ENCODE measurements around the gene JAK1.

JAK1 gene

DNA sequence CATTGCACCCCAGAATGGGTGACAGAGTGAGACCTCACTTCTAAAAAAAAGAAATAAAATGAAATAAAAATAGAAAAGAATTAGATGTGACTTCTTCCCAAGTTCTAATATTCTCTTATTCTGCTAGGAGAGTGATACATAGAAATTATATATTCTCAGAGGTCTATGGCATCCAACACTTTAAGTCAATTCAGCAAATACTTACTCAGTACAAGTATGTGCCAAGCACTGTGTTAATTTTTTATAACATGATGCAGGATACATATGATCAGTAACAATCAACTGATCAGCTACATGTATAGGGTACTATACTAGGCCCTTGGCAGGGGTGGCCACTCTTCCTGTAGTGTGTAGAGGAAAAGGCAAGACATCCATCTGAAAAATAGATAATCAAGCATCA, 13.0 kb upstream of the JAK1 start:
- DNase-seq, result no peak

DNA sequence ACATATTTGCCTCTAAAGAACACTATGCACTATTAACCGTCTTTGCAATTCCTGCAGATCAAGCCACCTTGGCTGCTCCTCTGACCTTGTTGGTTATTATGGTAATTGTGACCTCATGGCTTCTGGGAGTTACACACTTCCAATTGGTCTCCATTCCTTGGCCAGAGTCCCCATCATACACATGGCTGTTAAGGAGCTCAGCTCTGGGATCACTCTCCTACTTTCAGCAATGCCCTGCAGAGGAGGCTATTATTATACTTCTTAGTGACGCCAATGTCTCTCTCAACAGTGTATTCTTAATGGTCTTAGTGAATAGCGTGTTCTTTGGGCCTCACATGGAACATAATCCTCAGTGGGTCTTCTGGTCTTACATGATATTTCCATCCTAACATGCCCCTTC, 10.0 kb upstream of the JAK1 start:
- no peak for DNase-seq

DNA sequence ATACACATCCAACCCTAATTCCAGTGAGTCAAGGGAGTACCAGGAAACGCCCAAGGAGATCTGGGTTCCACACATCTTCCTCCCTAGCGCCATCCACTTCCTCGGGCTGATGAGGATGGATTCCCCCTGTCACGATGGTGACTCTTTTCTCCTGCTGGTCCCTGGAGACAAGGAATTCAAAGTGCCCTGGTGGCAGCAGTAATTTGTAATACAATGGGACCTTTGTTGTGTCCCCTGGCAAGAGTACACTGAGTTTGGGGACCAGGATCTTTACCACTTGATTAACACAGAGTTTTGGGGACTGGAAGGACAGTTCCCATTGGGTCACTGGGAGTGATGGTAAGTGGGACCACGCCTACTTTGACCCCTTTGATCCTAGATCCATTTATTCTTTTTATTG, 9.4 kb upstream of the JAK1 start:
- no peak for DNase-seq

DNA sequence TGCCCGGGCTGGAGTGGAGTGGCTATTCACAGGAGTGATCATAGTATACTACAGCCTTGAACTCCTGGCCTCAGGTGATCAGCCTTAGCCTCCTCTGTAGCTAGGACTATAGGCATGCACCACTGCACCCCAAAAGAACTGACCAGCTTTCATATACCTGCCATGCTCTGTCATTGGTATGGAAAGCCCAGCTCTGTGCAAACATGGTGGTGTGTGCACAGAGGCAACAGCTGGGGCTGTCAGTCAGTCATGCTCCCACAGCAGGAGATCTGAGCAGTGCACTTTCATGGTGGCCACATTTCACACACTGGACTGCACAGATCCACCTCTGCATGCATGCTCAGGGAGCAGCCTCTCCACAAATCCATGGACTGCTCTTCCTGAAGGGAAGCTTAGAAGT, 8.8 kb upstream of the JAK1 start:
- no peak for DNase-seq

DNA sequence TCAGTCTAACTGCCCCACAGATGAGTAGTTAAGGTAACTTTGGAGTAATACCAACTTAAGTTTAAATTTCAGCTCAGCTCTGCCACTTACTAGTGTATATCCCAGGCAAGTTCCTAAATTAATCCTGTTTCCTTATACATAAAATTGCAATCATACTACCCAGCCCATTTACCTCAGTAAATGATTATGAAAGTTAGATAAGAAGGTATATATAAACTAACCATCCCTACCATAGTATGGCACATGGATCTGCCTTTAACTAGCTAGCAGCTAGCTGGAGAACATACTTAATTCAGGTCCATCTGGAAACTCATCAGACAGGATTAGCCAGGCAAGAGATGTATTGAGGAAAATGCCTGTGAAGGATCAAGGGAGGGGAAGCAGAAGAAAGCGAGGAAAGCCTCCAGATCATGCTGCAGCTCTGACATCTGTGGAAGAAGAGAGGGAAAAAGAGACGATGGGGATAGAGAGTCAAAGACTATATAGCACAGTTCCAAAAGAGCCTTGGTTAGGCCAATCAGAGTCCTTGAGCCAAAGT, 8.0 kb upstream of the JAK1 start:
- no peak for DNase-seq

DNA sequence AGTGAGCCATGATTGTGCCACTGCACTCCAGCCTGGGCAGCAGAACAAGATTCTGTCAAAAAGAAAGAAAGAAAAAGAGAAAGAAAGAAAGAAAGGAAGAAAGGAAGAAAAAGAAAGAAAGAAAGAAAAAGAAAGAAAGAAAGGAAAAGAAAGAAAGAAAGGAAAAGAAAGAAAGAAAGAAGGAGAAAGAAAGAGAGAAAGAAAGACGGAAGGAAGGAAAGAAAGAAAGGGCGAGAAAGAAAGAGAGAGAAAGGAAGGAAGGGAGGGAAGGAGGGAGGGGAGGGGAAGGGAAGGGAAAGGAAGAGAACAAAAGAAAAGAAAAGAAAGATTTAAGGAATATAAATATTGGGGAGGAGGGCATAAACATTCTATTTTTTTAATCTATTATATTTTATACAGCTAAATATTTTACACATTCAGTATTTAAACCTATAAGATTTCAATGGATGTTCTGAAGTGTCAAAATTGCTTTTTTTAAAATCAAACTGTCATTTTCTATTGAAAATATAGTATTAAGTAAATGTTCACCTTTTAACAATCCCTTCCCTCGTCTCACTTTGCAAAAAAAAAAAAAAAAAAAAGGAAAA, 6.8 kb upstream of the JAK1 start:
- DNase-seq, result no peak

DNA sequence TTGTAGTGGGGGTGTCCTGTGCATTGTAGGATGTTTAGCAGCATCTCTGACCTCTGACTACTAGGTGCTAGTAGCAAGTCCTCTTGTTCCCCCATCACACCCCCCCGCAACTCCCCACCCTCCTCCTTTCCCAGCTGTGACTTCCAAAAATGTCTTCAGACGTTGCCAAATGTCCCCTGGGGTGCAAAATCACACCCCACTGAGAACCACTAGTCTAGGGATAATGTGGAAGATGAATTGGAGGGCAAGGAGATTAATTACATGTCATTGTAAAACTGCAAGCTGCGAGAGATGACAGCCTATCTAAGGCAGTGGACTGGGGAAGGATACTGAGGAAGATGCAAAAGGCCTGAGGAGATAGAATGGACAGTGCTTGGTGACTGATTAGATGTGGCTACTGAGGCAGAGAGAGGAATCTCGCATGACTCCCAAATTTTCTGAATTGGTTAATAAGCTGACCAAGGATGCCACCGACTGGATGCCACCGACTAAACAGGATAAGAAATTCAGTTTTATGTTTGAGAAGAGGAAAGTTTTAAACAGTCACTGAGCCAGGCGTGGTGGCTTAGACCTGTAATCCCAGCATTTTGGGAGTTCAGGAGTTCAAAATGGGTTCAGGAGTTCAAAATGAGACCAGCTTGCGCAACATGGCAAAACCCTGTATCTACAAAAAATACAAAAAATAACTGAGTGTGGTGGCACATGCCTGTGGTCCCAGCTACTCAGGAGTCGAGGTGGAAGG, 3.1 kb upstream of the JAK1 start:
- no peak for DNase-seq

DNA sequence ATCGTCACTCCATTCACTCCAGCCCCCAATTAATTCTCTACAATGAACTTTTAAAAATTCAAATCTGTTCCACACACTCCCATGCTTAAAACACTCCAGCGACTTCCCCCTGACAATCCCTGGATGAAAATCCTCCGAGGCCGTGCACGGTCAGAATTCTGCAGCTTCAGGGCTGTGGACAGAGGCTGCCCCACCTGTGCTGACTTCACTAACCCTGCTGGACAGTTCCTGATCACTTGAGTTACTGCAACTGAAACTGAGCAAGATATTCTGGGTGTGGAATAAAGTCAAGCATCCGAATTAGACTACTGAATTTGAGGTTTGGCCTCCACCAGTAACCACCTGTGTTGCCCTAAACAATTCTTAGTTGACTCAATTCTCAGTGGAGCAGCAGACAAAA, 1.0 kb upstream of the JAK1 start:
- no peak for DNase-seq

DNA sequence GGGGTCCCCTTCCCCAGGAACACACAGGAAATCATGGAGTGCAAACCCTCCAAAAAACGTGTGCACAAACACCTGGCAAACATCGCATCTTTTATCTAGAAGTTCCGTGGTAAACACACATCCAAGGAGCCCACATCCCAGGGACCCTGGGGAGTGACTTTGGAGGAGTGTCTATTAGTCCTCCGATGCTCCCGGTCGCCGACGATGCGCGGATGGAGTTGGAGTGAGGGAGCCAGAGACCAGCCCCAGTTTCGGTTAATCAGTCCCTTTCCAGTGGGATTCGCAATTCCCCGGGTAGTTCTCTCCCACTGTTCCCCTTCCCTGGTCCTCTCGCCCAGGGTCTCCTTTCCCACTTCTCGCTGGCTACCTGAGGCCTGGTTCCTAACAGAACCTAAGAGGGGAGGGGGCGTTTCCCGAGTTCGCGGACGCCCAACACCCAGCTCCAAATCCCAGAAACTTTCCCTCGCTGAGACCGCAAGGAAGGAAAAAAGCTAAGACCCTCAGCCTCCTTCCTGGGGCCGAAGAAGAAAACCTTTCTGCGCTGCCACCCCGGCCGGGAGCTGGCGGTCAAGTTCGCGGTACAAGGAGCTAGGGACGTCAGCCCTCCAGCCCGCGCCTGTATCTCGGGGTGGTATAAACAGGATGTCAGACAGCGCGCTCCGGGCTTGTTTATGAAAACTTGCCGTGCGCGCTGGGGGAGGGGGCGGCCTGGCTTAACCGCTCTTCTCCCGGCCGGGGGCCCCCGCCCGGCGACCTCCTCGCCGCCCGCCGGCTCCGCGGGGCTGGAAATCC, 787 bp downstream of the JAK1 start:
- peak; percentile 36 for DNase-seq

DNA sequence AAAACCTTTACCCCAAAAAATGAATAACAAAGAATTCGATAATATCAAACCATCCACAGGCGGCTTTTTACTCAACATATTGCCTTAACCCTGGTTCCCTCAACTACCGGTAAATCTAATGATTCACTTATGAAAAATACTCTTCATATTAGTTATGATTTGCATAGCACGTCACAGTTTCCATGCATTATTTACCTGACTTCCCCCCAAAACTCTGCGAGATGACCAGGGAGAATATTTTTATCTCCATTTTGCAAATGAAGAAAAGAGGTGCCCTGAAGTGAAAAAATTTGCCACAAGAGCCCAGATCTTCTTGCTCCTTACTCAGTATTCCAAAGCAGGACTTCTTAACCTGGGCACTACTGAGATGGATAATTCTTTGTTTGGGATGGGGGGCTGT, 2.9 kb downstream of the JAK1 start:
- no peak for DNase-seq

DNA sequence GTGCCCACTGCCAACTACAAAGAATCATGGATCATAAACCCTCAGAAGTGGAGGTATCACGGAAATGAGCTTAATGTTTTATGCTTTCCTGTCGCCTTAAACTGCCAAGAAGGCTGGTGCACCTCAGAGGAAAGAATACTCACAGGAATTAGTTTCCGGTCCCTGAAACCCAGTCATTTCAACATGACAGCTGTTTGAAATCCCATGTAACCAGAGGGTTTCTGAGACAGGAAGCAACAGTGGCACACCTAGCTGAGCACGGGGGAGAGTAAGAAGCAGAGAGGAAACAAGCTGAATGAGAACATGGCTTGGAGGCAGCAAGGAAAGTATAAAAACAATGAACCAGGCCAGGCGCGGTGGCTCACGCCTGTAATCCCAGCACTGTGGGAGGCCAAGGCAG, 3.9 kb downstream of the JAK1 start:
- DNase-seq, result no peak

DNA sequence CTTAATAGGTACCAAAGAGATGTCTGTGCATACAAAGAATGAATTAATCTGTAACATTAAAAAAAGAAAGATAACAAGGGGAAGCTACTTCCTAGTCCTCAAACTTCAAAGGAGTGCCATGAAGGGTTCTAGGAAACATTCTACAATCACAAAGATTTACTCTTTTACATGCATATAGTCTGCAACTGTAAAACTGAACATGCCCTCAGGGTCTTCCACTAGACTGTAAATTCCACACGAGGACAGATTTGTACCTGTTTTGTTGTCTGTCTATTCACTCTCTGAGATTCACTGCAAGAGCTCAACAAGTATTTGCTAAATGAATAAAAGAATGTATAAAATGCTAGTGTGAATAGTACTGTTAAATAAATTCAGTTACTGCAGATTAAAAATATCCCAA, 4.4 kb downstream of the JAK1 start:
- DNase-seq, result no peak

DNA sequence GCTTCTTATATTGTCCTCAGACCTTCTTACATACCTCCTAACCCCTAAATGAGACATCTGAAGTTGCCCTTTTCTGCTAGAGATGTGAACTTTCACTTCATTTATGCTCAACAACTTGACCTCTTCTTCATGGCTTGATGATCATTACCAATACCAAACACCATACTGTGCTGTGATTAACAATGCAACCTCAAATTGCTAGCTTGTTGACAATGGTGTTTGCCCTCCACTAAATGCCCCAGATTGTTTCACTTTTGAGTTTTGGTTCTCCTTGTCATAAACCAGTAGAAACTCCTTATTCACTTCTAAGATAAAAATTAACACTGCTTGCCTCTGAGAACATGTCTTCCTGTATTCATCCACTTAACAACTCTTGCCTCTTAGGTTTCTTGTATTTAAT, 5.6 kb downstream of the JAK1 start:
- DNase-seq, result no peak

DNA sequence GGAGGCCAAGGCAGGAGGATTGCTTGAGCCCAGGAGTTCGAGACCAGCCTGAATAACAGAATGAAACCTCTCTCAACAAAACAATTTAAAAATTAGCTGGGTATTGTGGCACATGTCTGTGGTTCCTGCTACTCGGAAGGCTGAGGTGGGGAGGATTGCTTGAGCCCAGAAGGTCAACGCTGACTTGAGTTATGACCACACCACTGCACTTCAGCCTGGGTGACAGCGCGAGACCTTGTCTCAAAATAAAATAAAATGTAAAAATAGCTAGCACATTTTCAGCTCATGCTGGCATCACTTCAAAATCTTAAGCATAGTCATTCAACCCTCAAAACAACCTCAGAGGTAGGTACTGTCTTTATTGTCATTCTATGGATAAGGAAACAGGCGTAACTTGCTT, 6.4 kb downstream of the JAK1 start:
- no peak for DNase-seq

DNA sequence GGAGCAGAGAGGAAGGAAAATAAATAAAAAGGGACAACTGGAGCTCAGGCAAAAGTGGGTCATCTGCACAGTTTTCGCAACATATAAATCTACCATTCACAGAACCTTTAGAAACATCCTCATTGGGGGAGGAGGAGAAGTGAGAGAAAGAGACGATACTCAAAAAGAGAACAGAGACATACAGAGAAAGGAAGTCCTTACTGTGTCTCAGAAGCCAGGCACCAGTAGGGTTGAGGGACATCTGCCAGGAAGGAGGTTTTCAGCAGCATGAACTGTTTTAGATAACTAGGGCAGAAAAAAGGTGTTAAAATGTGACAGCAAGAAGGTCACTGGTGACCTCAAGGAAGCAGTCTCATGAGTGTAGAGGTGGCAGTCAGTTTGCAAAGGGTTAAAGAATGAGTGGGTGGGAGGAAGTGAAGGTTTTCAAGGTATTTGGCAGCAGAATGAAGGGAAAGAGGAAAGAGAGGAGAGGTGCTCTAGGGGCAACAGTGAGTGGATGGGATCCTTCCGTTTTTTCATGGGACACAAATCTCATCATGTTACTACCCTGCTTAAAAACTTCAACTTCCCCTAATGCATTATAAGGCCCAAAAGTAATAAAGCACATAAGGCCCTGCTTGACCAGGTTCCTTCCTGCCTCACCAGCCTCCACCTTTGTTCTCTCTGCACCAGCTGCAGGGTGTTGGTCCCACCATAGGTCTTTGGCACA, 9.5 kb downstream of the JAK1 start:
- no peak for DNase-seq

DNA sequence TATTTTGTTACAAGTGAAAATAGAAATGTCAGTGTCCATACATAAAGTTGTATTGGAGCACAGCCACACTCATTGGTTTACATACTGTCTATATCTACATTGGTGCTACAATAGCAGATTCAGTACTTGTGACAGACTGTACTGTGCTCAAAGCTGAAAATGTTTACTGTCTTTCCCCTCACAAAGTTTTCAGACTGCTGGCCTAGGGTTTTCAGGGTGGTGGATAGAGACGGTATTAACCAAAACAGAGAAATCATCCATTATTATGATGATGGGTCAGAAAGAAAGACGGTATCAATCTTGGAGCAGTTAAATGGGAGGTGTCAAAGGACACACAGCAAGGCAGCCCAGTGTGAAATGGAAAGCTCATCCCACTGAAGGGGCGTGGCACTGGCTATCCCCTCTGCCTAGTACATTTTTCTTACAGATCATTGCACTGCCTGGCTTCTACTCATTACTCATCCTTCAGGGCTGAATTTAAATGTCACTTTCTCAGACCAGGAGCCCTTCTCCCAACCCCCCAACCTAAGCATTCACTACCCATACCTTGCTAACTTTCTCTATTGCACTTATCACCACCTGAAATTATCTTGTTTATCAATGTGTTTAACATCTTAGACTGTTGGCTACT, 10.2 kb downstream of the JAK1 start:
- DNase-seq, result peak; percentile 43

DNA sequence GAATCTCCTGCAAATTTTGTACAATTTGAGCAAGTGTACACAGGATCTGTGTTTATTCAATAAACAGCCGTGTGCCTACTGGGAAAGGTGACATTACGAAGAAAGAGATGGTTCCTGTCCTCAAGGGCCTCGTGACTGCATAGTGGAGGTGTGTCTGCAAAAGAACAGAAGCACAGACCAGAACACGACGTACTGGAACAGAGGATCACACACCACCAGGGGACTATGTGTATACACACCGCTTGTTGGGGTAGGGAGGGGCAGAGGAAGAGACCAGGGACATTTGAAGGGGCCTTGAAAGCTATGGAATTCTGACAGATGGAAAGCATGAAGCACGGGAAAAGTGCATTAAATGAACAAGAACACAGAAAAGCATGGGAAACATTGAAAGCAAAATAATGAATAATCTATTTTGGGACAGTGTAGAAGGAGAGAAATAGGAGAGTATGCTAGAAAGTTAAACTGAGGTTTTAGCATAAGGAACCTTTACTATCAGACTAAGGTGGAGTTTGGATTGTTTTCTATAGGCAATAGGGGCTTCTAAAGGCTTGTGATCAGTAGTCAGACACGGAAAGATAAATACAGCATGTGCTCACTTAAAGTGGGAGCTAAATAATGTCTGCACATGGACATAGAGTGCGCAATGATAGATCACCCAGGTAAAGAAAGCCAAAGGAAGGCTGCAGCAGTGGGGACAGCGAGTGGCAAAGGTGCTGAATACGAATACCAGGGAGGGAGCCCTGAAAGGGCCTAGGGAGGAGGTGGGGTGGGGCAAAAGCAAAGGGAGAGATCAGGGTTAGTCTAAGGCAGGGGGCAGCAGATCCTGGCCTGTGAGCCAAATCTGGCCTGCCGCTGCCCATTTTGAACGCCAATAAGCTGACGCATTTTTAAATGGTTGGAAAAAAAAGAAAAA, 11.0 kb downstream of the JAK1 start:
- DNase-seq, result no peak

DNA sequence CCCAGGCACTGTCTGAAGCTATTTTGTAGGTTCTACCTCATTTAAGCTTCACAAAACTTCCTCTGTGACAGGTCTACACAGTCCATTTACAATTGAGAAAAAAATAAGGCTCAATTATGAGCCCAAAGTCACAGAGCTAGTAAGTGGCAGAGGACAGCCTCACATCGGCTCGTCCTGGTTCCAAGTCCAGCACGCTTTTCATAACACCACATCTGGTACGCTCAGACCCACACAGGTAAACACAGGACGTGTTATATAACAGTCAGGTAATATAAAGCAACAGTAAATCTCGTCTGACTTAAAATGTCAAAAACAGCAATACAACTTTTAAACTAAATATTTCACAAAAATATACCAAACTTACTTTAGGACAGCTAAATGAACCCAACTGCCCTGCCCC, 13.1 kb downstream of the JAK1 start:
- DNase-seq, result no peak

DNA sequence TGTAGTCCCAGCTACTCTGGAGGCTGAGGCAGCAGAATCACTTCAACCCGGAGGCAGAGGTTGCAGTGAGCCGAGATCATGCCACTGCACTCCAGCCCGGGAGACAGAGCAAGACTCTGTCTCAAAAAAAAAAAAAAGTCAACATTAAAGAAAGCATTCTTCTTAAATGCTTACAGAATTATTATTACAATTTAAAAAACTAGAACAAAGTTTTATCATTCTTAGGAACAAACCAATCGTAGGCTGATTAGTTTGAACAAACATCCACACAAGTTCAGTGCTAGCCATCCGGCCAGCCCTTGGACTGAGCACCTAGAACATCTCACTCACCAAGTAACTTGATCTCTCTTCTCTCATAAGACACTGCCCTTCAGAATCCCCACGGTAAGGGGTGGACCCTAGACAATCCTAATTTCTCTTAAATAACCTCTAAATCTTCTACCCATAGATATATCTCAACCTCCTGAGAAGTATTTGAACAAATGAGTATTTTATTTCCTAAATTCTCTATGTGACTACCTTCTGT, 16.0 kb downstream of the JAK1 start:
- no peak for DNase-seq

DNA sequence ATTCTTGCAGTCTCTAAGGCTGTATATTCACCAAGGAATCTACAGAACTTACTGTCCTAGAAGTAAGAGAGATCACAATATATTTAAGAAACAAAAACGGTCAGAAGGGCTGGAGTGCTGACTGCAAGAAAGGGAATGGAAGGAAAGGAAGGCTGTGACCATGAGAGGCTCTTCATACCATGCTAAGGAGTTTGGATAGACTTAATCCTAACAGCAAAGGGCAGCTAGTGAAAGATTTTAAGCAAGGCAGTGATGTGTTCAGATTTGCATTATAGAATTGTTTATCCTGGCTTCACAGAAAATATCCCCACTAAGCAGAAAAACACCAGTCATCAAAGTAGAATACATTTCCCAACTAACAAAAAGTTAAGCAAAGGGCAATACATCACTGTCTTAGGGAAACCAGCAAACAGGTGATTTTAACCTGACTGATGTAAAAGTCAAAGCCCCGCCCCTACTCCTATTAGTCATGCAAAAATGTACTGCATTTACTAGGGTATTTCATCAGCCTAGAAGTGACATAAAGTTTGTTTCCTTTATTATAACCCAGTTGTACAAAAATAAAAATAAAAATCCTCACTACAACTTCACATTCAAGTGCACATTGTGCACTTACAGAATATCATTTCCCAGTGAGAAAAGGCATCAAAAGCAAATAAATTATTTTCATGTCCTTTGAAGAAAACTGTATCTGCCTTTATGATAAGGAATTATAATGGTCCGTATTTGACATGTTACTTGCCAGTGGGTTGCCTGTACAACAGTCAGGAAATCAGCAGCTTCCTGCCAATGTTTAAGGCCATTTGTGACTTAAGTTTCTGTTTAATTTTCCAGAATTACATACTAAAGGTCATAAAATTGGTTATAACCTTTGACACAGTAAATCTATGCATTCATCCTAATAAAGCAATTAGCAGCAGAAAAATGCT, 17.2 kb downstream of the JAK1 start:
- DNase-seq, result peak; percentile 37

Data from fibroblast of upper back skin (primary cell).